Mesodermal cell (in vitro differentiated cells): ENCODE measurements around the gene ADAR.

Experiments used
- H3K27ac ChIP-seq: 2 replicates; pipeline ENCODE4 v1.7.0; 2013; ENCODE audit warnings: mild to moderate bottlenecking, low read depth, low read length, moderate library complexity; ENCODE audit not compliant: severe bottlenecking
- H3K36me3 ChIP-seq: 2 replicates; pipeline ENCODE4 v1.7.1; 2013; ENCODE audit warnings: mild to moderate bottlenecking, low read length, moderate library complexity; ENCODE audit not compliant: control insufficient read depth, insufficient read depth
- H3K4me1 ChIP-seq: one replicate; pipeline ENCODE4 v1.7.1; 2013; ENCODE audit warnings: mild to moderate bottlenecking, low read length; ENCODE audit not compliant: insufficient read depth, control insufficient read depth, poor library complexity, severe bottlenecking
- H3K4me3 ChIP-seq: 2 replicates; pipeline ENCODE4 v1.7.0; 2013; ENCODE audit warnings: low read length, control low read depth, mild to moderate bottlenecking; ENCODE audit not compliant: insufficient read depth, poor library complexity, severe bottlenecking; ENCODE audit errors: extremely low read depth
- H3K9me3 ChIP-seq: 2 replicates; pipeline ENCODE4 v1.7.1; 2013; ENCODE audit warnings: mild to moderate bottlenecking, low read length, moderate library complexity; ENCODE audit not compliant: control insufficient read depth
- WGBS, 2 experiments: methylation state at CpG; one replicate each; pipeline ENCODE4 v1.1.5; 2013; ENCODE audit warnings: missing lambda C conversion rate in 2 of 2; ENCODE audit not compliant: insufficient coverage in 2 of 2; 5-methylcytosine and 5-hydroxymethylcytosine counted together

ADAR gene

DNA sequence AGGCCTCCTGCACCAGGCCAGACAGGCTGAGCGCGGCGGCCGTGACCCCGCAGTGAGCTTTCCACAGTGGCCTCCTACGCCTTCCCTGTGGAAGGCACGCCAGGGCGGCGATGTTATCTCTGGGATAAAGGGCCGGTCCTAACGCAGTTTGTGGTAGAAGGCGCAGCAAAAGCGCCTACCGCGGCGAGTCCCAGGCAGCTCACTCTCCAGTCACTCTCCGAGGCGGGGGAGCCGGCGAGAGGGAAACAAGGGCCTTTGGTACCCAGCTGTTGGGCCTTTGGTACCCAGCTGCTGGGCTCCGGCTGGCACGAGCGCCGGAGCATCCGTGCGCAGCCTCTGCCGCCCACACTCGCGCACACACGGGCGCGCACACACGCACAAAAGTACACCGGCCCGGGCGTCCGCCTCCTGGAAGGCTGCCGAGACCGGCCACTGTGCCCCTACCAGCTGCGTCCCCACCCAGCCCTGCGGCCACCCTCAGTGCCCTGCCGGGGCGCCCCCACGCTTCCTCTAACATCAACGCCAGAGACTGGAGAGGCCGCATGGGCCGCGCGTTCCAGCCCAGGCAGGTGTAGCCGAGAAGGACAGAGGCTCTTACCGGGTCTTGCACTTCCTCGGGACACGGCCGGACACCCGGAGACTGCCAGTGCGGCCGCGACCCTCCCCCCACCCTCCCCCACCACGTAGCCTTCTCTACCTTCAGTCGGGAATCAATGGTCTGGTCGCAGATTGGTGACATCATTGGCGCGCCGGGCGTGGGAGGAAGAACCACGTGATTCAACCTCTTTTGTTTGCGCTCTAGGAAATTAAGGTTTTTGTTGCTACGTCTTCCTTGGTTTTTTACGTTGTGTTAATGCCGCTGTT, 19.5 kb upstream of the ADAR start:
- H3K9me3 ChIP-seq = peaks cover 16% of the 10 kb centered on the region
- H3K36me3 ChIP-seq = peaks cover 23% of the 10 kb centered on the region
- peak overlapping the region; percentile 86 for H3K27ac ChIP-seq
- WGBS, 2 experiments = 1% methylated on average over 60 to 62 of the region's 70 CpGs
- H3K4me3 ChIP-seq = peak overlapping the region; percentile 88
- peaks cover 4% of the 10 kb centered on the region for H3K4me1 ChIP-seq

GRCh38 chr1:154626456-154627256, 18.7 kb upstream of the ADAR start:
- H3K27ac ChIP-seq = peak overlapping the region; percentile 86
- peaks cover 4% of the 10 kb centered on the region for H3K4me1 ChIP-seq
- H3K4me3 ChIP-seq = peak overlapping the region; percentile 88
- WGBS, 2 experiments = 21 to 23% methylated on average over 6 to 7 of the region's 10 CpGs
- peaks cover 16% of the 10 kb centered on the region for H3K9me3 ChIP-seq
- H3K36me3 ChIP-seq = peaks cover 27% of the 10 kb centered on the region

GRCh38 chr1:154624746-154625643, 17.0 kb upstream of the ADAR start:
- no peak overlapping the region for H3K27ac ChIP-seq
- H3K4me3 ChIP-seq = no peak overlapping the region
- H3K4me1 ChIP-seq = peaks cover 4% of the 10 kb centered on the region
- WGBS, 2 experiments = 90 to 100% methylated on average over 4 to 8 of the region's 8 CpGs
- peaks cover 13% of the 10 kb centered on the region for H3K9me3 ChIP-seq
- H3K36me3 ChIP-seq = peaks cover 31% of the 10 kb centered on the region

GRCh38 chr1:154623358-154623757, 15.4 kb upstream of the ADAR start:
- Histone ChIP-seq H3K4me1 (peaks cover 4% of the 10 kb centered on the region), H3K27ac (no peak overlapping the region), H3K9me3 (no peaks in the 10 kb centered on the region), H3K36me3 (peaks cover 37% of the 10 kb centered on the region), H3K4me3 (no peak overlapping the region)
- 87 to 100% methylated on average over 2 to 3 of the region's 3 CpGs for WGBS, 2 experiments

DNA sequence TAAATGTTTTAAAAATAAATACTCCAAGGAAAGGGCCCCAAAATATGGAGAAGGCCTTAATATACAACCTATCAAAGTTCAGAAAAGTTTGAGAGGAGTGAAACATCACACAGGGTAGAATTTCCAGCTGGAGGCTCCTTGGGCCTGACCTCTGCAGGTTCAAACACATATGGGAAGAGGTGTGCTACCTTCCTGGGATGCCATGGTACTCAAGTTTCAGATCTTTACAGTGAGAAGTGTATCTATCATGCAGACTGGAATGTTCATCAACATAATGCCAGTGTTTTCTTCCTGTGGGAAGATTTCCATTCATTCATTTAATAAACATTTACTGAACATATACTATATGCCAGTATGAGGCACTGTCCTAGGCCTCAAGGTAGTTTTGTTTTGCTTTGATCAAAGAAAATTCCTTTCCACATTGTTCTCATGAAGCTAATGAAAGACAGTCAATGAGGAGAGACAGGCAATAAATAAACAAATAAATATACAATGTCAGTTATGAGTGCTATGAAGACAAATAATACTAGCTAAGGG, 14.6 kb upstream of the ADAR start:
- H3K4me3 ChIP-seq = no peak overlapping the region
- no peaks in the 10 kb centered on the region for H3K9me3 ChIP-seq
- H3K27ac ChIP-seq = no peak overlapping the region
- peaks cover 5% of the 10 kb centered on the region for H3K4me1 ChIP-seq
- H3K36me3 ChIP-seq = peaks cover 37% of the 10 kb centered on the region

DNA sequence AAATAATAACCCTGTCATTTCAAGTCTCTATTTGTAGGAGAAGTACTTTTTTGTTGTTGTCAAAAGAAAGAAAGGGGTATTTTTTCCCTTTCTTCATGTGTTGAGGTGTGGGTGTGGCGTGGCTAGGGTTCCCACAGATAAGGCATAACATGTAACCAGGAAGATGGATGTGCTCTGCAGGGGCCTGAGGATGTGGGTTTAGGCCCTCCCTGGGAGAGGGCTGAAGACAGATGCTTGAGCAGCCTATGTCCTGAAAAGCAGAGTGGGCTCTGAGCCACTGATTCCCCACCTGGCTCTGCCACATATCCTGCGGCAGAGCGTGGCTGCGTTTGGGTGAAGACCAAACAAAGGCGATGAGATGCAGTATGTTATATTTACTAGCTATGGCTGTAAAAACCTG, 13.9 kb upstream of the ADAR start:
- 87 to 100% methylated on average over 3 to 4 of the region's 5 CpGs for WGBS, 2 experiments
- Histone ChIP-seq H3K27ac (no peak overlapping the region), H3K9me3 (no peaks in the 10 kb centered on the region), H3K4me1 (peaks cover 12% of the 10 kb centered on the region), H3K4me3 (no peak overlapping the region), H3K36me3 (peaks cover 37% of the 10 kb centered on the region)

DNA sequence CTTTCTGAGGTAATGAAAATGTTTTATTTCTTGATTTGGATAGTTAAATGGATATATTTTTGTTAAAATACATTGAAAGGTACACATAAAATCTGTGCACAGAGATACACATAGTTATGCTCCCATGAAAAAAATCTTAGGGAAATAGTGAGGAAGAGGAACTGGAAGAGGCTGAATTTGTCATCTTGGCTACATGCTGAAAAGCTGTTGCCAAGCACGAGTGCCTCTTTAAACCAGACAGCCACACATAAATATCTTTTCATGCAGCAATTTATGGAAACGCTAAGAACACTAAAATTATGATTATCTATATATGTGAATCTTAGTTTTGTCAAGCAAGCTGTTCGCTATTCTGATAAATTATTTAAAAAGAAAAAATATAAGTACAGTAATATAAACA, 12.8 kb upstream of the ADAR start:
- H3K9me3 ChIP-seq = no peaks in the 10 kb centered on the region
- H3K4me1 ChIP-seq = peaks cover 19% of the 10 kb centered on the region
- H3K27ac ChIP-seq = no peak overlapping the region
- no CpG with 5 or more reads among the region's 3 CpGs for WGBS, 2 experiments
- H3K4me3 ChIP-seq = no peak overlapping the region
- H3K36me3 ChIP-seq = peaks cover 37% of the 10 kb centered on the region

DNA sequence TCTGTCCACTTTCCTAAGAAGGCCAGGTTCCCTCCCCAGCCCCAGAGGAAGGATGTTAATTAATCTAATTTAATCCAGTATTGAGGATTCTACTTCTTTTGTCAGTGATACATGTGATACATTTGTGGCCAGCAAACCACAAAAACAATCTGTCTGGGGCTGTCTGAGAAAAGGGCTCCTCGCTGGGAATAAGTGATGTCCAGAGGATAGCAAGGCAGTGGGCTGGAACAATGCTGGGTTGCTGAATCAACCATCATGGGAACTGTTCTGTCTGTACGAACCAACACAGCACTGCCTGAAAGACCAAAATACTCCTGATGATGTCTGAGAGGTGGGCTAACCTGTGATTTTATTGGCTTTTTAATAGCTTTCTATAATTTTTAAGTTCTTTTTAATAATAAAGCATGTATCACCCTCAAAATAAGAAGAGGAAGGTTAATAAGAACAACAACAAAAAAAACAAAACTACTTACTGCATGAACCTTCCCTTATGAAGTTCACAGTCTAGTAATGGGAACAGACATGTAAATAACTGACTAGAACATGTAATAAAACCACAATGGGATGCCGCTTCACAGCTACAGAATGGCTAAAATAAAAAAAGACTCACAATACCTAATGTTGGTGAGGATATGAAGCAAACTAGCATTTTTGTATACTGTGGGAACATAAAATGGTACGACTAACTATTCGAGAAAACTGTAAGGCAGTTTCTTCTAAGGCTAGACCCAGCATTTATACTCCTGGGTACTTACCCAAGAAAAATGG, 11.4 kb upstream of the ADAR start:
- H3K4me3 ChIP-seq = no peak overlapping the region
- no peak overlapping the region for H3K27ac ChIP-seq
- H3K9me3 ChIP-seq = no peaks in the 10 kb centered on the region
- H3K36me3 ChIP-seq = peaks cover 32% of the 10 kb centered on the region
- peaks cover 27% of the 10 kb centered on the region for H3K4me1 ChIP-seq
- WGBS, 2 experiments = 88 to 93% methylated on average over 1 to 3 of the region's 5 CpGs

- H3K36me3 ChIP-seq = peaks cover 13% of the 10 kb centered on the region
- H3K4me1 ChIP-seq = peaks cover 27% of the 10 kb centered on the region
- 89 to 93% methylated on average over 4 to 5 of the region's 5 CpGs for WGBS, 2 experiments
- peak overlapping the region; percentile 48 for H3K27ac ChIP-seq
- no peak overlapping the region for H3K4me3 ChIP-seq
- H3K9me3 ChIP-seq = no peaks in the 10 kb centered on the region
Observed at GRCh38 chr1:154616659-154617345, 8.8 kb upstream of the ADAR start.
